ENCODE results near the gene TSPEAR. TPM values are rescaled to one million over a fixed set of nuclear protein-coding genes. Genes with fewer than 3 reads are reported as not detected.

TSPEAR gene
- total and polyA plus RNA-seq, 2 of the 13 experiments (the other 11 are each of a cell fraction or from before 2014, with no cell fraction given): 0.07 to 0.32 TPM

- no peak for TF ChIP-seq PBX3 (CRISPR knock-in tag; IDR thresholded peaks at IDR 0.05; ENCODE audit: borderline replicate concordance)
- no peak for TF ChIP-seq ZNF839 (CRISPR knock-in tag; IDR thresholded peaks at IDR 0.05; ENCODE audit: borderline replicate concordance)
- 0 out of 2 replicates have a peak, but pooled peaks have one; percentile 40 for TF ChIP-seq SALL1 (CRISPR knock-in tag; IDR thresholded peaks at IDR 0.05)
- no peak for TF ChIP-seq KLF15 (CRISPR knock-in tag; IDR thresholded peaks at IDR 0.05; ENCODE audit: borderline replicate concordance)
- no peak for TF ChIP-seq SSRP1 (CRISPR knock-in tag; IDR thresholded peaks at IDR 0.05)
- TF ChIP-seq ONECUT2 (CRISPR knock-in tag; IDR thresholded peaks at IDR 0.05): no peak
- no peak for TF ChIP-seq SOX6 (IDR thresholded peaks at IDR 0.05)
- TF ChIP-seq SOX6 (CRISPR knock-in tag; IDR thresholded peaks at IDR 0.05): peak; percentile 37; the same call in 1 of the 2 replicates
- no peak for TF ChIP-seq ATAD3A (CRISPR knock-in tag; IDR thresholded peaks at IDR 0.05)
- no peak for TF ChIP-seq DNMT1 (CRISPR knock-in tag; IDR thresholded peaks at IDR 0.05)
- TF ChIP-seq KLF6 (CRISPR knock-in tag; IDR thresholded peaks at IDR 0.05): no peak
- no peak for TF ChIP-seq ZBTB26 (CRISPR knock-in tag; IDR thresholded peaks at IDR 0.05; ENCODE audit: borderline replicate concordance)
- no peak for TF ChIP-seq GTF3A (CRISPR knock-in tag; conservative IDR thresholded peaks at IDR 0.05)
- no peak for TF ChIP-seq GTF2F1 (IDR thresholded peaks at IDR 0.05; ENCODE audit: low read length)
- no peak for TF ChIP-seq ZSCAN21 (CRISPR knock-in tag; IDR thresholded peaks at IDR 0.05; ENCODE audit: borderline replicate concordance)
- TF ChIP-seq NFKB2 (CRISPR knock-in tag; IDR thresholded peaks at IDR 0.05; ENCODE audit: borderline replicate concordance): peak; percentile 46; the same call in 1 of the 2 replicates
- peak; percentile 32 for TF ChIP-seq ZNF883 (CRISPR knock-in tag; IDR thresholded peaks at IDR 0.05; ENCODE audit: not compliant biosample characterization)
- no peak for TF ChIP-seq ZNF704 (CRISPR knock-in tag; IDR thresholded peaks at IDR 0.05; ENCODE audit: borderline replicate concordance)
- peak; percentile 46; the same call in 1 of the 2 replicates for TF ChIP-seq ARID4A (CRISPR knock-in tag; IDR thresholded peaks at IDR 0.05; ENCODE audit: borderline replicate concordance)
- peak; percentile 34; the same call in 1 of the 2 replicates for TF ChIP-seq HNF4A (CRISPR knock-in tag; IDR thresholded peaks at IDR 0.05)
- no peak for TF ChIP-seq ZNF431 (CRISPR knock-in tag; IDR thresholded peaks at IDR 0.05; ENCODE audit: borderline replicate concordance, low read depth)
- TF ChIP-seq ZMYM3 (CRISPR knock-in tag; IDR thresholded peaks at IDR 0.05): no peak
- TF ChIP-seq ZNF607 (CRISPR knock-in tag; IDR thresholded peaks at IDR 0.05; ENCODE audit: borderline replicate concordance): no peak
These were observed 200.7 kb downstream of the TSPEAR start (continued) for GRCh38 chr21:44510508-44511218.
